ENCODE results near the gene SLC25A1. TPM values are rescaled to one million over a fixed set of nuclear protein-coding genes. Genes with fewer than 3 reads are reported as not detected.

The SLC25A1 gene
- total RNA-seq, 1 experiment from 2014 or later: 201 TPM

- TF ChIP-seq ZNF425 (CRISPR knock-in tag; conservative IDR thresholded peaks at IDR 0.05) (no peak), OVOL2 (CRISPR knock-in tag; IDR thresholded peaks at IDR 0.05; ENCODE audit: borderline replicate concordance) (no peak), NFYB (CRISPR knock-in tag; conservative IDR thresholded peaks at IDR 0.05; ENCODE audit: low read depth) (no peak), ZBTB43 (CRISPR knock-in tag; IDR thresholded peaks at IDR 0.05) (no peak), USF2 (CRISPR knock-in tag; IDR thresholded peaks at IDR 0.05) (no peak), ZNF281 (CRISPR knock-in tag; IDR thresholded peaks at IDR 0.05) (no peak), NR2C2 (CRISPR knock-in tag; IDR thresholded peaks at IDR 0.05) (no peak), ZNF232 (CRISPR knock-in tag; IDR thresholded peaks at IDR 0.05) (no peak), ZNF512 (CRISPR knock-in tag; IDR thresholded peaks at IDR 0.05; ENCODE audit: borderline replicate concordance) (no peak)
- peaks cover 43% of the 10 kb centered on the region for H3K4me1 Mint-ChIP-seq
- DNase-seq (ENCODE audit: low spot score): no peak
- peak overlapping the region; percentile 84 for H3K27ac Mint-ChIP-seq
- peaks cover 11% of the 10 kb centered on the region for H3K36me3 Mint-ChIP-seq
- POLR2A ChIA-PET: interaction anchor here (0.6 kb wide), 1 partner anchor 35 kb away, joined by 3 read pairs; the partner anchor contains the start of gene SLC25A1
- H3K4me3 Mint-ChIP-seq: peak overlapping the region; percentile 35
- CTCF ChIA-PET: interaction anchor here (0.9 to 2.3 kb wide), 4 partner anchors 9 to 260 kb away, joined by 3 to 14 read pairs (median 4); partner anchors contain the start of gene SLC25A1
- H3K9me3 Mint-ChIP-seq: no peaks in the 10 kb centered on the region
- no peaks in the 10 kb centered on the region for H3K27me3 Mint-ChIP-seq (ENCODE audit: low read depth)
- ATAC-seq: peak; percentile 55
Measured at GRCh38 chr22:19214078-19214473, 35.5 kb upstream of the SLC25A1 start.

- ChIA-PET POLR2A (interaction anchor here (0.6 kb wide), 2 partner anchors 35 to 355 kb away, joined by 3 read pairs; partner anchors contain the start of gene SLC25A1), CTCF (interaction anchor here (0.9 to 2.3 kb wide), 4 partner anchors 10 to 261 kb away, joined by 3 to 14 read pairs (median 4); partner anchors contain the start of gene SLC25A1)
- Mint-ChIP-seq H3K4me3 (peak overlapping the region; percentile 35), H3K9me3 (no peaks in the 10 kb centered on the region), H3K36me3 (peaks cover 15% of the 10 kb centered on the region), H3K27ac (peak overlapping the region; percentile 84), H3K27me3 (ENCODE audit: low read depth) (no peaks in the 10 kb centered on the region), H3K4me1 (peaks cover 41% of the 10 kb centered on the region)
- peak; percentile 54 for ATAC-seq
- TF ChIP-seq ZNF281 (CRISPR knock-in tag; IDR thresholded peaks at IDR 0.05) (no peak), USF1 (CRISPR knock-in tag; IDR thresholded peaks at IDR 0.05) (peak; percentile 85), PRRX2 (CRISPR knock-in tag; IDR thresholded peaks at IDR 0.05) (no peak), ZNF425 (CRISPR knock-in tag; conservative IDR thresholded peaks at IDR 0.05) (no peak), ZNF512 (CRISPR knock-in tag; IDR thresholded peaks at IDR 0.05; ENCODE audit: borderline replicate concordance) (no peak)
- no peak for DNase-seq (ENCODE audit: low spot score)
Measured at GRCh38 chr22:19213442-19214077, 35.0 kb upstream of the SLC25A1 start.
